Transverse colon (tissue), 4 donors: Measurements from ENCODE around the gene ITPR2. TPM values are rescaled to one million over a fixed set of nuclear protein-coding genes. Genes with fewer than 3 reads are reported as not detected.
A peak's percentile ranks its signal among the peaks of the same experiment; 100 is the strongest.

ENCODE experiments used
- DNase-seq: peaks from one replicate; pipeline ENCODE4 v3.0.0-alpha.2; 2019
- H3K27ac ChIP-seq, 4 donors: fragments of 200-600 bp; sonication (generic); 2 replicates each; pipeline ENCODE4 v1.5.1; 2016 to 2018; ENCODE audit warnings: inconsistent platforms in 4 of 4
- H3K27me3 ChIP-seq: fragments of 200-600 bp; sonication (generic); 2 replicates; pipeline ENCODE4 v1.5.1; 2017; ENCODE audit warnings: inconsistent platforms
- H3K36me3 ChIP-seq, 4 donors: fragments of 200-600 bp; sonication (generic); 2 replicates each; pipeline ENCODE4 v1.5.1; 2017 to 2019; ENCODE audit warnings: inconsistent platforms in 4 of 4
- H3K4me1 ChIP-seq, 4 donors: fragments of 200-600 bp; sonication (generic); 2 replicates each; pipeline ENCODE4 v1.5.1; 2017 to 2020; ENCODE audit warnings: inconsistent platforms in 4 of 4
- H3K4me3 ChIP-seq, 4 donors: fragments of 200-600 bp; sonication (generic); 1 replicate in 1 of 4; 2 replicates in 3 of 4; pipeline versions ENCODE4 v1.5.1 to v1.6.1; 2017 to 2019; ENCODE audit warnings: inconsistent platforms in 4 of 4
- H3K9me3 ChIP-seq, 2 donors: fragments of 200-600 bp; sonication (generic); 2 replicates each; pipeline ENCODE4 v1.5.1; 2017 to 2019; ENCODE audit warnings: inconsistent platforms in 2 of 2
- CTCF ChIP-seq, 5 experiments: fragments of 200-600 bp in 3 of 5; fragments of 450-650 bp in 2 of 5; sonication (generic) in 3 of 5; IDR thresholded peaks; 1 replicate in 2 of 5; 2 replicates in 3 of 5; pipeline ENCODE4 v1.5.1; 2016 to 2017; ENCODE audit warnings: antibody characterized with exemption in 5 of 5, inconsistent platforms in 3 of 5, mild to moderate bottlenecking in 2 of 5, moderate library complexity in 1 of 5
- EP300 ChIP-seq: sonication (generic); formaldehyde crosslinking; IDR thresholded peaks from one replicate; pipeline ENCODE4 v1.6.1; 2017; ENCODE audit warnings: antibody characterized with exemption, low read depth
- POLR2A ChIP-seq: fragments of 450-650 bp; IDR thresholded peaks from one replicate; pipeline ENCODE4 v1.6.1; 2016; ENCODE audit warnings: antibody characterized with exemption, mild to moderate bottlenecking, moderate library complexity
- POLR2AphosphoS5 ChIP-seq, 3 donors: sonication (generic); formaldehyde crosslinking; IDR thresholded peaks; one replicate each; pipeline ENCODE4 v1.6.1; 2016; ENCODE audit warnings: antibody characterized with exemption in 3 of 3
- WGBS, 2 donors: methylation state at CpG; one replicate each; pipeline ENCODE4 v1.1.5; 2018; ENCODE audit warnings: low coverage in 1 of 2; 5-methylcytosine and 5-hydroxymethylcytosine counted together
- in situ Hi-C, 4 donors: fragments of 200-750 bp; cut with MboI; loops; one replicate each; pipeline versions ENCODE4 v1.15.0 to v1.15.1; 2017; ENCODE audit warnings: low sequenced_read_pairs in 3 of 4, low pct_ligation_motif_present in 1 of 4, low pct_unique_long_range_greater_than_20kb in 1 of 4
- intact Hi-C: fragments of 100-400 bp; cut with DNase I; formaldehyde crosslinking; loops from one replicate; pipeline ENCODE4 v1.15.1; 2023; ENCODE audit warnings: low total_unique reads
- total RNA-seq, 4 donors: library from RNA; depleted of rRNA; stranded (reverse); fragments of >200 nt; gene quantifications; one replicate each; pipeline ENCODE4 v1.1.0, GENCODE V29; 2016

Gene ITPR2
- total RNA-seq, 4 donors from 2014 or later, result 29.8 to 60.5 (median 41.2) TPM

GRCh38 chr12:26810330-26810729 is 22.7 kb downstream of the ITPR2 start:
- in situ Hi-C loops, result no loop called here
- no peaks in the 10 kb centered on the region for H3K36me3 ChIP-seq

GRCh38 chr12:26809611-26810285 is 23.2 kb downstream of the ITPR2 start:
- no peak overlapping the region for H3K4me3 ChIP-seq
- intact Hi-C loops, result no loop called here
- H3K36me3 ChIP-seq, result no peaks in the 10 kb centered on the region
- H3K9me3 ChIP-seq, result no peaks in the 10 kb centered on the region
- peak overlapping the region; percentile 3 to 46 (median 44) for H3K27ac ChIP-seq
- H3K4me1 ChIP-seq, result peaks cover 0 to 21% (median 11%) of the 10 kb centered on the region in 4 donors
- DNase-seq, result no peak
- in situ Hi-C loops, result no loop called here
- H3K27me3 ChIP-seq, result no peaks in the 10 kb centered on the region
- no peak for TF ChIP-seq CTCF (IDR thresholded peaks at IDR 0.05)
- TF ChIP-seq EP300, result no peak
- no peak for TF ChIP-seq POLR2AphosphoS5 (IDR thresholded peaks at IDR 0.05)
- no peak for TF ChIP-seq POLR2A
- WGBS, 2 donors, result 88 to 94% methylated on average over 4 to 6 of the region's 6 CpGs

More at GRCh38 chr12:26810330-26810729, 22.7 kb downstream of the ITPR2 start:
- intact Hi-C loops, result no loop called here
- Histone ChIP-seq H3K9me3 (no peaks in the 10 kb centered on the region), H3K4me3 (no peak overlapping the region), H3K27ac (peak overlapping the region; percentile 3 to 46 (median 44)), H3K4me1 (peaks cover 0 to 21% (median 11%) of the 10 kb centered on the region in 4 donors), H3K27me3 (no peaks in the 10 kb centered on the region)
- WGBS, 2 donors, result 35 to 43% methylated on average over 4 of the region's 4 CpGs
- DNase-seq, result no peak
- no peak for TF ChIP-seq CTCF (IDR thresholded peaks at IDR 0.05)
- TF ChIP-seq POLR2A, result no peak
- no peak for TF ChIP-seq EP300
- TF ChIP-seq POLR2AphosphoS5 (IDR thresholded peaks at IDR 0.05), result no peak

- Histone ChIP-seq H3K4me3 (no peak overlapping the region), H3K4me1 (peaks cover 0 to 26% (median 14%) of the 10 kb centered on the region in 4 donors), H3K36me3 (no peaks in the 10 kb centered on the region), H3K9me3 (no peaks in the 10 kb centered on the region), H3K27me3 (no peaks in the 10 kb centered on the region), H3K27ac (no peak overlapping the region)
- intact Hi-C loops (no loop called here), in situ Hi-C loops (no loop called here)
- TF ChIP-seq POLR2A (no peak), POLR2AphosphoS5 (IDR thresholded peaks at IDR 0.05) (no peak), CTCF (IDR thresholded peaks at IDR 0.05) (no peak), EP300 (no peak)
- no peak for DNase-seq
- 69 to 75% methylated on average over 3 of the region's 3 CpGs for WGBS, 2 donors
These were observed 24.1 kb downstream of the ITPR2 start for GRCh38 chr12:26808766-26809476.

- Histone ChIP-seq H3K4me1 (peaks cover 4 to 35% (median 20%) of the 10 kb centered on the region in 4 donors), H3K27me3 (no peaks in the 10 kb centered on the region), H3K36me3 (no peaks in the 10 kb centered on the region), H3K9me3 (no peaks in the 10 kb centered on the region), H3K27ac (no peak overlapping the region), H3K4me3 (no peak overlapping the region)
- TF ChIP-seq POLR2A (no peak), CTCF (IDR thresholded peaks at IDR 0.05) (no peak), POLR2AphosphoS5 (IDR thresholded peaks at IDR 0.05) (no peak), EP300 (no peak)
- in situ Hi-C loops, result no loop called here
- WGBS, 2 donors, result 97 to 100% methylated on average over 1 of the region's 1 CpG
- intact Hi-C loops, result no loop called here
- no peak for DNase-seq
These were observed 25.7 kb downstream of the ITPR2 start for GRCh38 chr12:26807292-26807691.
